Activated naive CD4-positive, alpha-beta T cell treated with anti-CD3 and anti-CD28 coated beads, Interleukin-2, amount 10 ng/mL, durations not matched to agents 7 days and 5 days (primary cell): ENCODE results near the gene MAN1B1.

Experiments
- CTCF ChIA-PET: fragments of 350-600 bp; sonication (Branson Sonifier 250); formaldehyde crosslinking; loops from one replicate; lab custom pipeline; 2021; ENCODE audit warnings: antibody characterized with exemption; lab: Charles Lee
- DNase-seq: peaks from one replicate; pipeline ENCODE4 v3.0.0-alpha.2; 2020
- H3K27ac Mint-ChIP-seq: one replicate; pipeline ENCODE4 v1.8.0; 2021; ENCODE audit warnings: mild to moderate bottlenecking, moderate library complexity, mixed read lengths
- H3K27me3 Mint-ChIP-seq: one replicate; pipeline ENCODE4 v1.8.0; 2021; ENCODE audit warnings: mild to moderate bottlenecking, mixed read lengths
- H3K36me3 Mint-ChIP-seq: one replicate; pipeline ENCODE4 v1.8.0; 2021; ENCODE audit warnings: mixed read lengths
- H3K4me1 Mint-ChIP-seq: one replicate; pipeline ENCODE4 v1.8.0; 2021; ENCODE audit warnings: mixed read lengths
- H3K4me3 Mint-ChIP-seq: one replicate; pipeline ENCODE4 v1.8.0; 2021; ENCODE audit warnings: mild to moderate bottlenecking, moderate library complexity, mixed read lengths
- H3K9me3 Mint-ChIP-seq: one replicate; pipeline ENCODE4 v1.8.0; 2021; ENCODE audit warnings: mixed read lengths

Gene MAN1B1

GRCh38 chr9:137086531-137087408, at the start of gene MAN1B1:
Gene MAN1B1 (plus strand): TSS chr9:137086985. CDS start chr9:137087000, 15 bp downstream.
- Mint-ChIP-seq H3K4me3 (peak within 1 kb of the TSS; percentile 92), H3K27ac (peak within 1 kb of the TSS; percentile 96), H3K27me3 (no peaks in the 10 kb centered on the region), H3K4me1 (peaks cover 44% of the 10 kb centered on the region), H3K9me3 (no peaks in the 10 kb centered on the region), H3K36me3 (peaks cover 35% of the 10 kb centered on the region)
- peak; percentile 100 for DNase-seq
- CTCF ChIA-PET: interaction anchor here (0.7 to 3.1 kb wide), 10 partner anchors 9 to 57 kb away, joined by 3 to 11 read pairs (median 4); partner anchors contain the start of genes NPDC1, SAPCD2 and UAP1L1

- CTCF ChIA-PET: interaction anchor here (0.9 to 3.3 kb wide), 6 partner anchors 8 to 89 kb away, joined by 3 to 25 read pairs (median 4); partner anchors contain the start of gene ABCA2
- no peaks in the 10 kb centered on the region for H3K9me3 Mint-ChIP-seq
- H3K27me3 Mint-ChIP-seq: peaks cover 10% of the 10 kb centered on the region
- no peak overlapping the region for H3K27ac Mint-ChIP-seq
- H3K36me3 Mint-ChIP-seq: peaks cover 2% of the 10 kb centered on the region
- H3K4me3 Mint-ChIP-seq: no peak overlapping the region
- peaks cover 34% of the 10 kb centered on the region for H3K4me1 Mint-ChIP-seq
- DNase-seq: no peak
Observed at GRCh38 chr9:137037035-137037434, 49.8 kb upstream of the MAN1B1 start.

- Mint-ChIP-seq H3K4me1 (peaks cover 29% of the 10 kb centered on the region), H3K27me3 (peaks cover 10% of the 10 kb centered on the region), H3K36me3 (peaks cover 2% of the 10 kb centered on the region), H3K9me3 (no peaks in the 10 kb centered on the region), H3K27ac (no peak overlapping the region), H3K4me3 (no peak overlapping the region)
- CTCF ChIA-PET: interaction anchor here (0.9 to 3.3 kb wide), 2 partner anchors 8 to 18 kb away, joined by 3 to 22 read pairs; partner anchors contain the start of gene ABCA2
- DNase-seq: no peak
Observed at GRCh38 chr9:137037483-137037882, 49.3 kb upstream of the MAN1B1 start.

- Mint-ChIP-seq H3K4me3 (no peak overlapping the region), H3K9me3 (no peaks in the 10 kb centered on the region), H3K4me1 (peaks cover 22% of the 10 kb centered on the region), H3K36me3 (peaks cover 2% of the 10 kb centered on the region), H3K27me3 (peaks cover 23% of the 10 kb centered on the region), H3K27ac (no peak overlapping the region)
- DNase-seq: no peak
- CTCF ChIA-PET: interaction anchor here (3.3 kb wide), 1 partner anchor 10 kb away, joined by 22 read pairs; the partner anchor contains the start of gene ABCA2
Observed at GRCh38 chr9:137038916-137039315, 47.9 kb upstream of the MAN1B1 start.

- peaks cover 2% of the 10 kb centered on the region for H3K36me3 Mint-ChIP-seq
- no peak for DNase-seq
- H3K27me3 Mint-ChIP-seq: peaks cover 26% of the 10 kb centered on the region
- H3K9me3 Mint-ChIP-seq: no peaks in the 10 kb centered on the region
- peaks cover 25% of the 10 kb centered on the region for H3K4me1 Mint-ChIP-seq
- H3K4me3 Mint-ChIP-seq: no peak overlapping the region
- CTCF ChIA-PET: interaction anchor here (3.3 kb wide), 1 partner anchor 11 kb away, joined by 22 read pairs; the partner anchor contains the start of gene ABCA2
- no peak overlapping the region for H3K27ac Mint-ChIP-seq
Observed at GRCh38 chr9:137039611-137040366, 47.0 kb upstream of the MAN1B1 start.

- peaks cover 29% of the 10 kb centered on the region for H3K27me3 Mint-ChIP-seq
- no peak overlapping the region for H3K4me3 Mint-ChIP-seq
- CTCF ChIA-PET: interaction anchor here (1.6 kb wide), 1 partner anchor 11 kb away, joined by 6 read pairs; no protein-coding TSS in a partner anchor
- peaks cover 24% of the 10 kb centered on the region for H3K4me1 Mint-ChIP-seq
- H3K27ac Mint-ChIP-seq: no peak overlapping the region
- peaks cover 2% of the 10 kb centered on the region for H3K36me3 Mint-ChIP-seq
- no peaks in the 10 kb centered on the region for H3K9me3 Mint-ChIP-seq
- DNase-seq: no peak
Observed at GRCh38 chr9:137040568-137040967, 46.2 kb upstream of the MAN1B1 start.

GRCh38 chr9:137041124-137041523, 45.7 kb upstream of the MAN1B1 start:
- peaks cover 35% of the 10 kb centered on the region for H3K27me3 Mint-ChIP-seq
- no peak overlapping the region for H3K4me3 Mint-ChIP-seq

GRCh38 chr9:137042751-137043727, 43.7 kb upstream of the MAN1B1 start:
- Mint-ChIP-seq H3K9me3 (no peaks in the 10 kb centered on the region), H3K27ac (no peak overlapping the region), H3K36me3 (peaks cover 2% of the 10 kb centered on the region), H3K4me1 (peaks cover 29% of the 10 kb centered on the region), H3K4me3 (peak overlapping the region; percentile 15), H3K27me3 (peaks cover 54% of the 10 kb centered on the region)
- CTCF ChIA-PET: interaction anchor here (0.6 to 2.4 kb wide), 3 partner anchors 8 to 21 kb away, joined by 3 to 16 read pairs (median 12); partner anchors contain the start of gene ABCA2
- no peak for DNase-seq

More at GRCh38 chr9:137041124-137041523, 45.7 kb upstream of the MAN1B1 start:
- Mint-ChIP-seq H3K27ac (no peak overlapping the region), H3K36me3 (peaks cover 2% of the 10 kb centered on the region), H3K4me1 (peaks cover 23% of the 10 kb centered on the region), H3K9me3 (no peaks in the 10 kb centered on the region)
- no peak for DNase-seq
- CTCF ChIA-PET: interaction anchor here (1.6 kb wide), 1 partner anchor 12 kb away, joined by 6 read pairs; no protein-coding TSS in a partner anchor

- Mint-ChIP-seq H3K36me3 (no peaks in the 10 kb centered on the region), H3K4me1 (peaks cover 29% of the 10 kb centered on the region), H3K27me3 (peaks cover 64% of the 10 kb centered on the region), H3K4me3 (peak overlapping the region; percentile 75), H3K9me3 (no peaks in the 10 kb centered on the region), H3K27ac (no peak overlapping the region)
- CTCF ChIA-PET: interaction anchor here (1.2 to 2.4 kb wide), 4 partner anchors 9 to 20 kb away, joined by 4 to 16 read pairs (median 9); partner anchors contain the start of gene ABCA2
- no peak for DNase-seq
Observed at GRCh38 chr9:137044037-137044436, 42.7 kb upstream of the MAN1B1 start.

- DNase-seq: no peak
- Mint-ChIP-seq H3K36me3 (no peaks in the 10 kb centered on the region), H3K4me3 (peak overlapping the region; percentile 75), H3K4me1 (peaks cover 32% of the 10 kb centered on the region), H3K9me3 (no peaks in the 10 kb centered on the region), H3K27ac (peak overlapping the region; percentile 68), H3K27me3 (peaks cover 70% of the 10 kb centered on the region)
- CTCF ChIA-PET: interaction anchor here (1.2 to 2.4 kb wide), 4 partner anchors 10 to 19 kb away, joined by 4 to 16 read pairs (median 9); partner anchors contain the start of gene ABCA2
Observed at GRCh38 chr9:137044502-137045177, 42.1 kb upstream of the MAN1B1 start.

GRCh38 chr9:137045294-137046087, 41.3 kb upstream of the MAN1B1 start:
- H3K36me3 Mint-ChIP-seq: no peaks in the 10 kb centered on the region
- no peak overlapping the region for H3K27ac Mint-ChIP-seq
- peaks cover 79% of the 10 kb centered on the region for H3K27me3 Mint-ChIP-seq
- H3K4me1 Mint-ChIP-seq: peaks cover 35% of the 10 kb centered on the region
- H3K9me3 Mint-ChIP-seq: no peaks in the 10 kb centered on the region
- peak overlapping the region; percentile 75 for H3K4me3 Mint-ChIP-seq
- CTCF ChIA-PET: interaction anchor here (0.9 to 5.4 kb wide), 9 partner anchors 10 to 132 kb away, joined by 3 to 103 read pairs (median 6); partner anchors contain the start of genes ABCA2 and SAPCD2
- DNase-seq: peak; percentile 55
